SJCRH30 (cell line): ENCODE results near the gene VPS13D. TPM values are rescaled to one million over a fixed set of nuclear protein-coding genes. Genes with fewer than 3 reads are reported as not detected.

ENCODE experiments used
- DNase-seq, 2 experiments: peaks; one replicate each; pipeline ENCODE4 v3.0.0-alpha.2; 2015 to 2020
- H3K27ac ChIP-seq: fragments of 250-450 bp; sonication (Bioruptor Pico); 2 replicates; pipeline ENCODE4 v1.5.1; 2020; ENCODE audit warnings: mild to moderate bottlenecking, moderate library complexity
- H3K27me3 ChIP-seq: fragments of 250-450 bp; sonication (Bioruptor Pico); 2 replicates; pipeline ENCODE4 v1.5.1; 2020; ENCODE audit warnings: mild to moderate bottlenecking, moderate library complexity
- H3K36me3 ChIP-seq: fragments of 250-450 bp; sonication (Bioruptor Pico); 2 replicates; pipeline ENCODE4 v1.5.1; 2020; ENCODE audit warnings: mild to moderate bottlenecking, moderate library complexity
- H3K4me1 ChIP-seq: fragments of 250-450 bp; sonication (Bioruptor Pico); 2 replicates; pipeline ENCODE4 v1.5.1; 2020; ENCODE audit warnings: mild to moderate bottlenecking, moderate library complexity
- H3K4me3 ChIP-seq: fragments of 250-450 bp; sonication (Bioruptor Pico); 2 replicates; pipeline ENCODE4 v1.5.1; 2020; ENCODE audit warnings: mild to moderate bottlenecking, moderate library complexity
- H3K9me3 ChIP-seq: fragments of 250-450 bp; sonication (Bioruptor Pico); replicated peaks from 2 replicates; pipeline ENCODE4 v1.5.1; 2020; ENCODE audit warnings: mild to moderate bottlenecking, moderate library complexity
- total RNA-seq: library from RNA; depleted of rRNA; stranded (reverse); fragments of >200 nt; shearing (Covaris generic); gene quantifications from 2 replicates; pipeline ENCODE4 v1.2.3, GENCODE V29; 2014

The VPS13D gene
- total RNA-seq, 1 experiment from 2014 or later, result 33.1 TPM

GRCh38 chr1:12406211-12407021 lies 176.6 kb downstream of the VPS13D start:
- no peaks in the 10 kb centered on the region for H3K4me1 ChIP-seq
- no peaks in the 10 kb centered on the region for H3K27me3 ChIP-seq
- DNase-seq, result no peak
- H3K36me3 ChIP-seq, result peaks cover 32% of the 10 kb centered on the region
- no peaks in the 10 kb centered on the region for H3K9me3 ChIP-seq
- H3K27ac ChIP-seq, result no peak overlapping the region
- no peak overlapping the region for H3K4me3 ChIP-seq

- Histone ChIP-seq H3K9me3 (no peaks in the 10 kb centered on the region), H3K27ac (no peak overlapping the region), H3K36me3 (peaks cover 25% of the 10 kb centered on the region), H3K4me3 (no peak overlapping the region), H3K4me1 (no peaks in the 10 kb centered on the region), H3K27me3 (no peaks in the 10 kb centered on the region)
- DNase-seq, result peak in 1 of 2 experiments; percentile 8
Measured at GRCh38 chr1:12407050-12407961, 177.5 kb downstream of the VPS13D start.

GRCh38 chr1:12407962-12408454 lies 178.2 kb downstream of the VPS13D start:
- no peaks in the 10 kb centered on the region for H3K4me1 ChIP-seq
- peaks cover 24% of the 10 kb centered on the region for H3K36me3 ChIP-seq
- H3K4me3 ChIP-seq, result no peak overlapping the region
- no peaks in the 10 kb centered on the region for H3K9me3 ChIP-seq
- no peak overlapping the region for H3K27ac ChIP-seq
- DNase-seq, result no peak
- no peaks in the 10 kb centered on the region for H3K27me3 ChIP-seq

- Histone ChIP-seq H3K4me1 (no peaks in the 10 kb centered on the region), H3K36me3 (peaks cover 24% of the 10 kb centered on the region), H3K27ac (no peak overlapping the region), H3K4me3 (no peak overlapping the region), H3K27me3 (no peaks in the 10 kb centered on the region), H3K9me3 (no peaks in the 10 kb centered on the region)
- DNase-seq, result no peak
Measured at GRCh38 chr1:12408662-12409061, 178.8 kb downstream of the VPS13D start.

DNA sequence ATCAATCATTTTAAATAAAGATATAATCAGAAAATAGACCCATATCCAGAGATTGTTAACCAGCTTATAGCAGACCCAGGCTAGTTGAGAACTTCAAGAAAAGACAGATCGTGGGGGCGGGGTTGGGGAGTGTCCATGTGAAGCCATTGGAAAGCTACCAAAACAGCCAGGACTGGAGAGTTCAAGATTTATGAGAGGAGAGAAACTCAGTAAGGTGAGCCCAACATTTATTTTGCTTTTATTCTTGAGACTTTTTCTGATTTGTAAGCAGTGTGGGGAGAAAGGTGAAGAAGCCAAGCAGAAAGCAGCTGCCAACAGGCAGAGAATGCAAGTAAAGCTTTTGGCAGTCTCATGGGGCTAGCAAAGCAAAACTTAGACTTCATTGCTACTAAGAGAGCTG lies 179.9 kb downstream of the VPS13D start:
- no peaks in the 10 kb centered on the region for H3K27me3 ChIP-seq
- H3K36me3 ChIP-seq, result peaks cover 17% of the 10 kb centered on the region
- H3K27ac ChIP-seq, result no peak overlapping the region
- DNase-seq, result no peak
- no peaks in the 10 kb centered on the region for H3K4me1 ChIP-seq
- H3K4me3 ChIP-seq, result no peak overlapping the region
- no peaks in the 10 kb centered on the region for H3K9me3 ChIP-seq

- Histone ChIP-seq H3K4me3 (no peak overlapping the region), H3K27ac (no peak overlapping the region), H3K27me3 (no peaks in the 10 kb centered on the region), H3K36me3 (peaks cover 13% of the 10 kb centered on the region), H3K4me1 (no peaks in the 10 kb centered on the region), H3K9me3 (no peaks in the 10 kb centered on the region)
- no peak for DNase-seq
Measured at GRCh38 chr1:12410351-12410750, 180.5 kb downstream of the VPS13D start.

- H3K4me3 ChIP-seq, result no peak overlapping the region
Measured at GRCh38 chr1:12411098-12411497, 181.3 kb downstream of the VPS13D start.

GRCh38 chr1:12411747-12412146 lies 181.9 kb downstream of the VPS13D start:
- DNase-seq, result no peak
- Histone ChIP-seq H3K36me3 (peaks cover 12% of the 10 kb centered on the region), H3K27ac (no peak overlapping the region), H3K9me3 (no peaks in the 10 kb centered on the region), H3K4me1 (no peaks in the 10 kb centered on the region), H3K4me3 (no peak overlapping the region), H3K27me3 (no peaks in the 10 kb centered on the region)

More at GRCh38 chr1:12411098-12411497, 181.3 kb downstream of the VPS13D start:
- Histone ChIP-seq H3K4me1 (no peaks in the 10 kb centered on the region), H3K36me3 (peaks cover 12% of the 10 kb centered on the region), H3K27ac (no peak overlapping the region), H3K9me3 (no peaks in the 10 kb centered on the region), H3K27me3 (no peaks in the 10 kb centered on the region)
- no peak for DNase-seq

- no peaks in the 10 kb centered on the region for H3K4me1 ChIP-seq
- DNase-seq, result no peak
- H3K27ac ChIP-seq, result no peak overlapping the region
- no peaks in the 10 kb centered on the region for H3K27me3 ChIP-seq
- H3K4me3 ChIP-seq, result no peak overlapping the region
- H3K36me3 ChIP-seq, result peaks cover 12% of the 10 kb centered on the region
- H3K9me3 ChIP-seq, result no peaks in the 10 kb centered on the region
Measured at GRCh38 chr1:12412439-12412838, 182.6 kb downstream of the VPS13D start.

- peaks cover 14% of the 10 kb centered on the region for H3K36me3 ChIP-seq
- no peak overlapping the region for H3K27ac ChIP-seq
- H3K27me3 ChIP-seq, result no peaks in the 10 kb centered on the region
- no peaks in the 10 kb centered on the region for H3K9me3 ChIP-seq
- DNase-seq, result no peak
- H3K4me3 ChIP-seq, result no peak overlapping the region
- no peaks in the 10 kb centered on the region for H3K4me1 ChIP-seq
Measured at GRCh38 chr1:12413664-12414410, 184.0 kb downstream of the VPS13D start.

GRCh38 chr1:12414444-12415018 lies 184.7 kb downstream of the VPS13D start:
- Histone ChIP-seq H3K27me3 (no peaks in the 10 kb centered on the region), H3K4me1 (no peaks in the 10 kb centered on the region), H3K27ac (no peak overlapping the region), H3K36me3 (peaks cover 14% of the 10 kb centered on the region), H3K4me3 (no peak overlapping the region), H3K9me3 (no peaks in the 10 kb centered on the region)
- no peak for DNase-seq

DNA sequence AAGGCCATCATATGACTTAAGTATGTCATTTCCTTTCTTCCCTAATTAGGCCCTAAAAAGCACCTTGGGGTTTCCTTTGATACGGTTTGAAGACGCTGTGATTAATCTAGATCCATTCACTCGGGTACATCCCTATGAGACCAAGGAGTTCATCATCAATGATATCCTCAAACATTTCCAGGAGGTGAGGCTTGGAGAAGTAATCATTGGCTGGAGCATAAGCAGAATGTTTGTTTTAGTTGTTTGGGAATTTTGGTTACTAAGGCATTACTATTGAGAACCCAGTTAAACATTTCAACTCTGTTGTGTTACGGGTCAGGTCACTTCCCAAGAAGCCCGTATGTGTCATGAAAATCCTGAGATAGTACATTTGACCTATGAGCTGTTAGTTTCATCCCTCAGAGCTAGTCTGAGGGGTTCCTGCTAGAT lies 185.2 kb downstream of the VPS13D start:
- H3K27me3 ChIP-seq, result no peaks in the 10 kb centered on the region
- peaks cover 11% of the 10 kb centered on the region for H3K36me3 ChIP-seq
- H3K27ac ChIP-seq, result no peak overlapping the region
- H3K9me3 ChIP-seq, result no peaks in the 10 kb centered on the region
- no peak for DNase-seq
- H3K4me3 ChIP-seq, result no peak overlapping the region
- H3K4me1 ChIP-seq, result no peaks in the 10 kb centered on the region

DNA sequence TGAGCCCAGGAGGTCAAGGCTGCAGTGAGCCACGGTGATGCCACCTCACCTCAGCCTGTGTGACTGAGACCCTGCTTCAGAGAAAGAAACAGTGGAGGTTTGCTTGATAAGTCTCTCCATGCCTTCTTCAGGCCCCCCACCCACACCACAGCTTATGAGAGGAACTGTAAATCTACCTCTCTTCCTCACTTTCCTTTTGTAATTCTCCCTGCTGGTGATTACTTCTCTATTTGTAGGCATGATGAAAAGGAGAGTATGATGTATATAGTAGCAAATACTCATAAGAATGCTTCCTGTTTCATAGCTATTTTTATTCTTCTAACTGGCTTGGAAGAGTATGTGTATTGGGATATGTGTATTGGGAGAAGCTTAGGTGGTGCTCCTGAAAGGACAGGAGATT lies 186.3 kb downstream of the VPS13D start:
- H3K36me3 ChIP-seq, result 0 out of 2 replicates have a peak, but pooled peaks cover 4% of the 10 kb centered on the region
- H3K4me3 ChIP-seq, result no peak overlapping the region
- no peak for DNase-seq
- no peaks in the 10 kb centered on the region for H3K4me1 ChIP-seq
- no peaks in the 10 kb centered on the region for H3K27me3 ChIP-seq
- H3K27ac ChIP-seq, result no peak overlapping the region
- no peaks in the 10 kb centered on the region for H3K9me3 ChIP-seq

DNA sequence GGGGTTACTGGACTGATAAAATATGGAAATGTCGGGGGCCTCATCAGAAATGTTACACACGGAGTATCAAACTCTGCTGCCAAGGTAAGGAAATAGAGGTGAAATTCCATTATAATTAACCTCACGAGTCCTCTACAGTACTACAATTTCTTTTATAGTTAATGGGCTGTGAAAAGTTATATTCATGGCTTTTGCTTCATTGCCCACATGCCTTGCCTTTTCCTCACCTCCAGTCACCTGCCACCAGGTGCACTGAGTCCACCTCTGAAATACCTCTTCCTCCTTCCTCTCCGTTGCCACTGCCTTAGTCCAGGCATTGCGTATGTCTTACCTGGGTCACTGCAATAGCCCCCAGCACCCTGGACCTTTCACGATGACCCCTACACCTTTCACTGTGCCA lies 186.9 kb downstream of the VPS13D start:
- H3K4me1 ChIP-seq, result no peaks in the 10 kb centered on the region
- no peaks in the 10 kb centered on the region for H3K27me3 ChIP-seq
- H3K9me3 ChIP-seq, result no peaks in the 10 kb centered on the region
- 0 out of 2 replicates have a peak, but pooled peaks cover 4% of the 10 kb centered on the region for H3K36me3 ChIP-seq
- no peak overlapping the region for H3K27ac ChIP-seq
- no peak overlapping the region for H3K4me3 ChIP-seq
- DNase-seq, result no peak
